Lower leg skin (tissue), 4 donors: Measurements from ENCODE around the gene CHRND. TPM values are rescaled to one million over a fixed set of nuclear protein-coding genes. Genes with fewer than 3 reads are reported as not detected.

Experiments used
- DNase-seq, 2 donors: peaks; one replicate each; pipeline ENCODE4 v3.0.0-alpha.2; 2019; ENCODE audit warnings: low spot score in 2 of 2
- H3K4me3 ChIP-seq: fragments of 200-600 bp; sonication (generic); 2 replicates; pipeline ENCODE4 v1.5.1; 2017; ENCODE audit warnings: mild to moderate bottlenecking, low read depth; ENCODE audit not compliant: poor library complexity, severe bottlenecking
- CTCF ChIP-seq, 3 donors: fragments of 450-650 bp; IDR thresholded peaks; one replicate each; pipeline ENCODE4 v1.5.1; 2016; ENCODE audit warnings: antibody characterized with exemption in 3 of 3, mild to moderate bottlenecking in 3 of 3, moderate library complexity in 2 of 3
- POLR2A ChIP-seq, 2 donors: fragments of 450-650 bp; IDR thresholded peaks; one replicate each; pipeline ENCODE4 v1.6.1; 2016 to 2017; ENCODE audit warnings: antibody characterized with exemption in 2 of 2, mild to moderate bottlenecking in 1 of 2, moderate library complexity in 1 of 2
- WGBS, 2 donors: methylation state at CpG; one replicate each; pipeline ENCODE4 v1.1.5; 2018; 5-methylcytosine and 5-hydroxymethylcytosine counted together
- intact Hi-C: fragments of 100-400 bp; cut with DNase I; formaldehyde crosslinking; loops from one replicate; pipeline ENCODE4 v1.15.0; 2023; ENCODE audit warnings: low total_unique reads
- total RNA-seq, 4 donors: library from RNA; depleted of rRNA; stranded (reverse); fragments of >200 nt; gene quantifications; one replicate each; pipeline ENCODE4 v1.1.0, GENCODE V29; 2016

Gene CHRND
- not detected for total RNA-seq

GRCh38 chr2:232525791-232526371, at the start of gene CHRND:
CHRND (plus strand) TSS chr2:232526160; CDS start chr2:232526216, 56 bp downstream.
- no peak for DNase-seq
- intact Hi-C loops, result no loop called here
- TF ChIP-seq CTCF (IDR thresholded peaks at IDR 0.05) (no peak), POLR2A (IDR thresholded peaks at IDR 0.05) (no peak)
- H3K4me3 ChIP-seq, result no peak within 1 kb of the TSS
- 19 to 24% methylated on average over 9 to 11 of the region's 18 CpGs for WGBS, 2 donors

- H3K4me3 ChIP-seq, result no peak overlapping the region
- intact Hi-C loops, result no loop called here
- peak in 1 of 2 donors; percentile 66 for DNase-seq
- 94 to 98% methylated on average over 7 of the region's 7 CpGs for WGBS, 2 donors
- TF ChIP-seq POLR2A (IDR thresholded peaks at IDR 0.05) (no peak), CTCF (IDR thresholded peaks at IDR 0.05) (no peak)
These were observed 49.2 kb upstream of the CHRND start for GRCh38 chr2:232476791-232477190.

GRCh38 chr2:232477751-232478510, 48.0 kb upstream of the CHRND start:
- H3K4me3 ChIP-seq, result no peak overlapping the region
- intact Hi-C loops, result no loop called here
- 88 to 92% methylated on average over 9 to 13 of the region's 13 CpGs for WGBS, 2 donors
- peak in 1 of 2 donors; percentile 72 for DNase-seq
- no peak for TF ChIP-seq POLR2A (IDR thresholded peaks at IDR 0.05)
- TF ChIP-seq CTCF (IDR thresholded peaks at IDR 0.05), result no peak

- peak in 1 of 2 donors; percentile 80 for DNase-seq
- intact Hi-C loops, result no loop called here
- 62 to 76% methylated on average over 19 of the region's 19 CpGs for WGBS, 2 donors
- TF ChIP-seq CTCF (IDR thresholded peaks at IDR 0.05) (no peak), POLR2A (IDR thresholded peaks at IDR 0.05) (no peak)
- H3K4me3 ChIP-seq, result no peak overlapping the region
These were observed 47.2 kb upstream of the CHRND start for GRCh38 chr2:232478571-232479340.

- TF ChIP-seq CTCF (IDR thresholded peaks at IDR 0.05) (no peak), POLR2A (IDR thresholded peaks at IDR 0.05) (no peak)
- no peak overlapping the region for H3K4me3 ChIP-seq
- peak in 1 of 2 donors; percentile 81 for DNase-seq
- intact Hi-C loops, result no loop called here
- 67 to 74% methylated on average over 15 to 17 of the region's 21 CpGs for WGBS, 2 donors
These were observed 46.4 kb upstream of the CHRND start for GRCh38 chr2:232479341-232480200.
